SJCRH30 (cell line): ENCODE data around the gene MECP2. TPM values are rescaled to one million over a fixed set of nuclear protein-coding genes. Genes with fewer than 3 reads are reported as not detected.

Experiments
- DNase-seq, 2 experiments: peaks; one replicate each; pipeline ENCODE4 v3.0.0-alpha.2; 2015 to 2020
- H3K27ac ChIP-seq: fragments of 250-450 bp; sonication (Bioruptor Pico); 2 replicates; pipeline ENCODE4 v1.5.1; 2020; ENCODE audit warnings: mild to moderate bottlenecking, moderate library complexity
- H3K27me3 ChIP-seq: fragments of 250-450 bp; sonication (Bioruptor Pico); 2 replicates; pipeline ENCODE4 v1.5.1; 2020; ENCODE audit warnings: mild to moderate bottlenecking, moderate library complexity
- H3K36me3 ChIP-seq: fragments of 250-450 bp; sonication (Bioruptor Pico); 2 replicates; pipeline ENCODE4 v1.5.1; 2020; ENCODE audit warnings: mild to moderate bottlenecking, moderate library complexity
- H3K4me1 ChIP-seq: fragments of 250-450 bp; sonication (Bioruptor Pico); 2 replicates; pipeline ENCODE4 v1.5.1; 2020; ENCODE audit warnings: mild to moderate bottlenecking, moderate library complexity
- H3K4me3 ChIP-seq: fragments of 250-450 bp; sonication (Bioruptor Pico); 2 replicates; pipeline ENCODE4 v1.5.1; 2020; ENCODE audit warnings: mild to moderate bottlenecking, moderate library complexity
- H3K9me3 ChIP-seq: fragments of 250-450 bp; sonication (Bioruptor Pico); replicated peaks from 2 replicates; pipeline ENCODE4 v1.5.1; 2020; ENCODE audit warnings: mild to moderate bottlenecking, moderate library complexity
- total RNA-seq: library from RNA; depleted of rRNA; stranded (reverse); fragments of >200 nt; shearing (Covaris generic); gene quantifications from 2 replicates; pipeline ENCODE4 v1.2.3, GENCODE V29; 2014

Gene MECP2
- total RNA-seq, 1 experiment from 2014 or later, result 26.2 TPM

- Histone ChIP-seq H3K4me1 (no peaks in the 10 kb centered on the region), H3K27me3 (no peaks in the 10 kb centered on the region), H3K4me3 (no peak overlapping the region), H3K27ac (no peak overlapping the region), H3K9me3 (no peaks in the 10 kb centered on the region), H3K36me3 (no peaks in the 10 kb centered on the region)
- no peak for DNase-seq
Observed at GRCh38 chrX:154123241-154124219, 26.0 kb upstream of the MECP2 start.

- Histone ChIP-seq H3K27ac (no peak overlapping the region), H3K4me3 (no peak overlapping the region), H3K36me3 (no peaks in the 10 kb centered on the region), H3K4me1 (no peaks in the 10 kb centered on the region), H3K9me3 (no peaks in the 10 kb centered on the region), H3K27me3 (no peaks in the 10 kb centered on the region)
- peak; percentile 14 to 29 for DNase-seq
Observed at GRCh38 chrX:154121961-154122360, 24.4 kb upstream of the MECP2 start.

DNA sequence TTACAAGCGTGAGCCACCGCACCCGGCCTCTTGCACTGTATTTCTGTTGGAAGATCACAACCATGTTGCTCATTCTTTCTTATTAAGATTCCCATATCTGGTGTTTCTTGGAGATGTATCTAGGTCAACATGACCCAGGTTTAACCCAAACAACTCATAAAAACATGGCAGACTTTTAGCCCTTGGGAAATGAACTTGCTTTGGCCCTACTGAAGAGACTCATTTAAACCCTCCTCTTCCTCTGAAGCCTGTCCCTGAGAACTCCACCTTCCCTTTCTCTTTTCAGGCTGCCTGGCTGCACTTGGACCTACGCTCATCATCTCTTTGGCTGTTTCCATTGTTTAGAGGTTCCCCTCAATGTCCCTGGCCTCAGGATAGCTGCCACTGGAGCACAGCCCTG, 23.7 kb upstream of the MECP2 start:
- Histone ChIP-seq H3K27ac (no peak overlapping the region), H3K4me1 (no peaks in the 10 kb centered on the region), H3K4me3 (no peak overlapping the region), H3K9me3 (no peaks in the 10 kb centered on the region), H3K27me3 (no peaks in the 10 kb centered on the region), H3K36me3 (no peaks in the 10 kb centered on the region)
- no peak for DNase-seq

GRCh38 chrX:154120567-154120966, 23.1 kb upstream of the MECP2 start:
- Histone ChIP-seq H3K4me1 (no peaks in the 10 kb centered on the region), H3K9me3 (no peaks in the 10 kb centered on the region), H3K27ac (no peak overlapping the region), H3K36me3 (no peaks in the 10 kb centered on the region), H3K27me3 (no peaks in the 10 kb centered on the region), H3K4me3 (no peak overlapping the region)
- DNase-seq, result no peak

DNA sequence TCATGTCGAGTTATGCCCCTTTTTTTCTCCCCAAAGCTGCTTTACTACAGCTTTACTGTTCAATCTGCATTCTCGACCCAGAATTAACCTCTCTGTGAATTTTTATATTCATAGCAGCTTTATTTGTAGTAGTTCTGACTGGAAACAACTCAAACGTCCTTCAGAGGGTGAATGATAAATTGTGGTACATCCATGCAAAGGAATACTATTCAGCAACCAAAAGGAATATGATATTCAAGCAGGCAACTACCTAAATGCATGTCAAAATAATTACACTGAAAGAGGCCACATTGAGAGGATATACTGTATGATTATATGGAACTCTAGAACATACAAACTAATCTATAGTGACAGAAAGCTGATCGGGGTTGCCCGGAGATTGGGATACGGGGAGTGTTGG, 20.0 kb upstream of the MECP2 start:
- H3K9me3 ChIP-seq, result no peaks in the 10 kb centered on the region
- no peak overlapping the region for H3K27ac ChIP-seq
- no peak for DNase-seq
- H3K27me3 ChIP-seq, result no peaks in the 10 kb centered on the region
- no peaks in the 10 kb centered on the region for H3K36me3 ChIP-seq
- H3K4me3 ChIP-seq, result no peak overlapping the region
- no peaks in the 10 kb centered on the region for H3K4me1 ChIP-seq

DNA sequence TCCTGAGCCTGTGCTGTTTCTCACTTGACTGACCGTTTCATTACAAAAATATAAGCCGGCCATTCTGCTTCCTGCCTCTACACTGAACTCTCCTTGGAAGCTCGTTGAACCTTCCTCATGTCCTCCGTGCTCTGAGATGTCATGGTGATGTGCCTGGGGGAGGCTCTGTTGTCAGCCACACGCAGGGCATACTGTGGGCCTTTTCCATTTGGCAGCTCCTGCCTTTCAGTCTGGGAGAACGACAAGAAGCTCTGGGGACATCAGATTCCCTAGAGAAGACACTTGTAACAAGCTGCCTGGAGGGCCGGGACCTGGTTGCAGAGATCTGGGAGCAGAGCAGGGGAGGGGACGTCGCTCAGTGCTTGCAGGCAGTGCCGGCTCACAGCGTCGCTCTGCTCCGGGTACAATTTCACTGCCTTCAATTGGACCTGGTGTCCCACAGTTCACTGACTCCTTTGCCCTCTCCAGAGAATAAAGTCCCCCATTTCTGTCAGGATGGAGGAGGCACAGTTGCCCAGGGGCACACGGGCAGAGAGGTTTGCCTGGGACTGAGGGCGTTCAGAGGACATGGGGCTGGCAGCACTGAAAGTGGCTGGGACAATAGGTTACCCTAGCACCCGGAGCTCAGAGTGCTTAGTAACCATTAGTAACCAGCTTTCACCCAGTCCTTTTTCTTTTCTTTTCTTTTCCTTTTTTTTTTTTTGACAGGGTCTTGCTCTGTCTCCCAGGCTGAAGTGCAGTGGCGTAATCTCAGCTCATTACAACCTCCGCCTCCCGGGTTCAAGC, 19.1 kb upstream of the MECP2 start:
- Histone ChIP-seq H3K27me3 (no peaks in the 10 kb centered on the region), H3K4me1 (no peaks in the 10 kb centered on the region), H3K27ac (no peak overlapping the region), H3K36me3 (no peaks in the 10 kb centered on the region), H3K4me3 (no peak overlapping the region), H3K9me3 (no peaks in the 10 kb centered on the region)
- DNase-seq, result no peak

- Histone ChIP-seq H3K27ac (no peak overlapping the region), H3K36me3 (no peaks in the 10 kb centered on the region), H3K4me1 (no peaks in the 10 kb centered on the region), H3K27me3 (no peaks in the 10 kb centered on the region), H3K9me3 (no peaks in the 10 kb centered on the region), H3K4me3 (no peak overlapping the region)
- no peak for DNase-seq
Observed at GRCh38 chrX:154115750-154116149, 18.2 kb upstream of the MECP2 start.

DNA sequence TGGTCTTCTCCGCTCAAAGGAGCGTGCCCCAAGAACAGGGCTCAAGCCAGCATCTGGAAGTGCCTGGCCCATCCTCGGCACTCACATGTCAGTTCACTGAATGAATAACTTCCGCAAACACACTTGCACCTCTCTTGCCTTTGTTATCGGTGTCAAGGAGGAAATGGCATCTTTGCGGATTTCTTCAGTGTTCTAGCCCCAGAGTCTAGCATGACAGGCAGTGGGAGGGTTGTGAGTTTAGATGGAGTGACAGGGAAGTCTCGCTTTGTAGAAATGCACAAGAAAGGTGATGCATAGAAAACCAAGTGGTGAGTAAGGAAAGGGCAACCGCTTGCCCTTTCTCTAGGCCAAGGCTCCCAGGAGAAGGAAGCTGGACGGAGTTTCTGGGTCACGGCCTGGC, 17.6 kb upstream of the MECP2 start:
- H3K4me3 ChIP-seq, result no peak overlapping the region
- H3K36me3 ChIP-seq, result no peaks in the 10 kb centered on the region
- DNase-seq, result no peak
- no peaks in the 10 kb centered on the region for H3K4me1 ChIP-seq
- no peaks in the 10 kb centered on the region for H3K9me3 ChIP-seq
- H3K27me3 ChIP-seq, result no peaks in the 10 kb centered on the region
- no peak overlapping the region for H3K27ac ChIP-seq

DNA sequence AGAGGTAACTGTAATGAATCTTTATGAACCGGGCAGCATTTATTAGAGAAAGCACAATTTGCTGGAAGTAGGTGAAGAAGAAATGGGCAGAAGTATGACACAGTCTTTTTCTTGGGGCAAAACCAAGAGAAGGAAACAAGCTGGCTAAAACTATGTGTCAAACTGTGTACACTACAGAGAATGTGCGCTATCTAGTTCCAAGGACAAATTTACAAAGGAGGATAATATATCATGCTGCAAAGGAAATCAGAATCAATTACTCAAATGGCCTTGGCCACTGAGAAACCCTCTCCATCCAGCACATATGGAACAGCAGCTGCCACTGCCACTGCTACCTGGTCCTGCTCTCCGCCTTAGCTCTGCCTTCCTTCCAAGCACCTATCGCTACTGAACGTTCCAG, 17.1 kb upstream of the MECP2 start:
- no peak for DNase-seq
- H3K27ac ChIP-seq, result no peak overlapping the region
- H3K27me3 ChIP-seq, result no peaks in the 10 kb centered on the region
- no peaks in the 10 kb centered on the region for H3K36me3 ChIP-seq
- no peak overlapping the region for H3K4me3 ChIP-seq
- no peaks in the 10 kb centered on the region for H3K4me1 ChIP-seq
- no peaks in the 10 kb centered on the region for H3K9me3 ChIP-seq

- no peak for DNase-seq
- no peaks in the 10 kb centered on the region for H3K36me3 ChIP-seq
- no peaks in the 10 kb centered on the region for H3K4me1 ChIP-seq
- no peaks in the 10 kb centered on the region for H3K9me3 ChIP-seq
- H3K27ac ChIP-seq, result no peak overlapping the region
- H3K27me3 ChIP-seq, result no peaks in the 10 kb centered on the region
- no peak overlapping the region for H3K4me3 ChIP-seq
Observed at GRCh38 chrX:154113729-154114128, 16.2 kb upstream of the MECP2 start.

- H3K9me3 ChIP-seq, result no peaks in the 10 kb centered on the region
- H3K4me1 ChIP-seq, result no peaks in the 10 kb centered on the region
- H3K4me3 ChIP-seq, result peak overlapping the region; percentile 78; the same call in 1 of the 2 replicates
- H3K36me3 ChIP-seq, result no peaks in the 10 kb centered on the region
- no peak overlapping the region for H3K27ac ChIP-seq
- no peaks in the 10 kb centered on the region for H3K27me3 ChIP-seq
- no peak for DNase-seq
Observed at GRCh38 chrX:154098551-154098950, 1.0 kb upstream of the MECP2 start.

- no peaks in the 10 kb centered on the region for H3K9me3 ChIP-seq
- H3K36me3 ChIP-seq, result no peaks in the 10 kb centered on the region
- H3K27ac ChIP-seq, result peak overlapping the region; percentile 61; the same call in 1 of the 2 replicates
- H3K4me3 ChIP-seq, result peak overlapping the region; percentile 78
- no peaks in the 10 kb centered on the region for H3K27me3 ChIP-seq
- H3K4me1 ChIP-seq, result no peaks in the 10 kb centered on the region
- peak; percentile 69 to 77 for DNase-seq
Observed at GRCh38 chrX:154097003-154097588, 421 bp downstream of the MECP2 start.

GRCh38 chrX:154096140-154097002, 1.1 kb downstream of the MECP2 start:
- Histone ChIP-seq H3K36me3 (no peaks in the 10 kb centered on the region), H3K4me1 (no peaks in the 10 kb centered on the region), H3K27ac (peak overlapping the region; percentile 23; the same call in 1 of the 2 replicates), H3K9me3 (no peaks in the 10 kb centered on the region), H3K4me3 (peak overlapping the region; percentile 78), H3K27me3 (no peaks in the 10 kb centered on the region)
- DNase-seq, result no peak

- no peaks in the 10 kb centered on the region for H3K27me3 ChIP-seq
- no peak overlapping the region for H3K4me3 ChIP-seq
Observed at GRCh38 chrX:154094833-154095232, 2.7 kb downstream of the MECP2 start.

More at GRCh38 chrX:154094833-154095232, 2.7 kb downstream of the MECP2 start:
- H3K27ac ChIP-seq, result no peak overlapping the region
- no peaks in the 10 kb centered on the region for H3K4me1 ChIP-seq
- no peaks in the 10 kb centered on the region for H3K36me3 ChIP-seq
- DNase-seq, result no peak
- H3K9me3 ChIP-seq, result no peaks in the 10 kb centered on the region
